A204.1 (cell line): ENCODE results near the gene IGSF21.

ENCODE experiments used
- FAIRE-seq: peaks from 2 replicates; lab custom pipeline; 2012; peaks lifted over from hg19 to GRCh38; lab: Jason Lieb, UNC

The IGSF21 gene

DNA sequence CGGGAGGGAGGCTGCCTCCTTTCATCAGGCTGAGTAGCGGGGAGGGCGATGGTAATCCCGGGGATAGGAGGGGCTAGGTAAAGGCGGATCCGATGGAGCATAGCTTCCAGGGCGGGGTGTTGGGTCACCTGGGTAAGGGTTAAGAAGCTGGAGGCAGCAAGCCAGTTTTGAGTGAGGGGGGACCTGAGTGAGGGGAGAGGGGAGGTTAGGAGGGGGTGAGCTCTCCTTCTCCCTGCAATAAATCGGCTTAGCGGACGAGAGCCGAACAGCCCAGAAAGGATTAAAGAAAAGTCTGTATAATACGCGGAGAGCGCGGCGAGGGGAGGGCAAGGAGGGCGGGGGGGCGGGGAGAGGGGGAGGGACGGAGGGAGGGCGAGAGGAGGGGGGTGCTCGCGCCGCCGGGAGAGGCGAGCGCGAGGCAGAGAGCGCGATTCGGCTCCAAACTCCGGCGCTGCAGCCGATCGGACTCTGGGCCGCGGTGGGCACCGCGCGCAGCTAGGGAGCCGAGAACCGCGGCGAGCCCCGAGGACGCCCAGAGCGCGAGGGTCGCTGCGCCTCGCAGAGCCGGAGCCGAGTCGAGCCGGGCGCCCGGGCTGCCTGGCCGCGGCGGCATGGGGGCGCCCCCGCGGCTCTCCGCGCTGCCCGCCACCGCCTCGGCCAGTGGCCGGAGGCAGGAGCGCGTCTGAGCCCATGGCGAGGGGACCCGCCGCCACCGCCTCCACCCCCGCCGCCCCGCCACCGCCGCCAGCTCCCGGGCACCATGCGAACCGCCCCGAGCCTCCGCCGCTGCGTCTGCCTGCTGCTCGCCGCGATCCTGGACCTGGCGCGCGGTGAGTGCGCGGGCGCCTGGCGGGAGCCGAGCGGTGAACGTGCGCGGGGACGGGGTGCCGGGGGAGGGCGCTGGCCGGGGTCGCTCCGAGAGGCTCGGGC, at the start of gene IGSF21:
TSS of gene IGSF21 (plus strand) at position 430 of the 930 bp plus-strand sequence. CDS start at position 761, 331 bp downstream.
- FAIRE-seq, result no peak

DNA sequence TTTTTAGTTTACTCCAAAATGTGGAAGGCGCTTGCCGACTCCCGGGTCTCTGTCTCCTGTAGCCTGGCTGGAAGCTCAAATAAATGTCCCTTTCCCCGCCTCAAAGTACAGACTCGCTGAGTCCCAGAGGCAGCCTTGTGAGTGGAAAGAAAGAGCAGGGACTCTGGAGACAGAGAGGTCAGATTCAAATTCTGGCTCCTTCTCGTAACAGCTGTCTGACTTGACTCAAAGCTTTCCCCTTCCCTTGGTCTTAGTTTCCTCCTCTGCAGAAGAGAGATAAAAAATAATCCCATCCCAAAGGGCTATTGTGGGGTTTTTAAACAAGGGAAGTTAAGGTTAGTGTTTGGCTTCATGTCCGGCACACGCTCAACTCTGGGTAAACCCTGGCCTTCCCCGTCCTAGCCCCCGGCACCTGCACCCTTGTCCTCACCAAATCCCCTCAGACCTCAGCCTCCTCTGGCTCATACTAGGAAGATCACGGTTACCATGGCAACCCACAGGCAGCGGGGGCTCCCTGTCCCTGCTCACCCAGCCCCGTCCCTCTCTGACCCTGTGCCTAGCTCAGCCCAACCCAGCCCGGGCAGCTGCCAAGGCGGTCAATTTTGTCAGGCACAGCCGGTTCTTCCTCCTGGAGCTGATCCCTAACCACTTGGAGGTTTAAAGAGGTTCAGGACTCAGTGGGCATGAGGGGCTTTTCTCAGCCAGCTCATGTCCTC, 49.2 kb upstream of the IGSF21 start:
- no peak for FAIRE-seq

DNA sequence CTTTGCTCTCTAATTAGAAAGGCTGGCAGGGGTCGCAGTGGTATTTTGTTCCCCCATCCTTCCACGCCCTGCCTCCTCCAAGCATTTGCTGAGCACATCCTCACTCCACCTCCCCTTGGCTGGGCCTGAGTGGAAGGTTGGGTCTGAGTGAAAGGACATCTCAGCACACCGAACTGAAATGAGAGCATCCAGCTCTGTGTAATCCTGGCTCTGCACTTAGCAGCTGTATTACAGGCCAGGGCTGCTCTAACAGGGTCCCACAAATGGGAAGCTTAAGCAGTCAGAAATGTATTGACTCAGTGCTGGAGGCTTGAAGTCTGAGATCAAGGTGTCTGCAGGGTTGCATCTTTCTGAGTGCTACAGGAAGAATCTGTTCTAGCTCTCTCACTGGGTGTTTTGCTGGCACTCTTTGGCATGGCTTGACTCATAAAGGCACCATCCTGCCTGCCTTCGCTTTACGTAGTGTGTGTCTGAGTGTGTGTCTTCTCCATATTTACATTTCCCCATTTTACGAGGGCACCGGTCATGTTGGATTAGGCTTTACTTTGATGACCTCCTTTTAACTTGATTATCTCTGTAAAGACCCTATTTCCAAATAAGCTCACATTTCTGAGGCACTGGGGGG, 48.5 kb upstream of the IGSF21 start:
- FAIRE-seq, result no peak

DNA sequence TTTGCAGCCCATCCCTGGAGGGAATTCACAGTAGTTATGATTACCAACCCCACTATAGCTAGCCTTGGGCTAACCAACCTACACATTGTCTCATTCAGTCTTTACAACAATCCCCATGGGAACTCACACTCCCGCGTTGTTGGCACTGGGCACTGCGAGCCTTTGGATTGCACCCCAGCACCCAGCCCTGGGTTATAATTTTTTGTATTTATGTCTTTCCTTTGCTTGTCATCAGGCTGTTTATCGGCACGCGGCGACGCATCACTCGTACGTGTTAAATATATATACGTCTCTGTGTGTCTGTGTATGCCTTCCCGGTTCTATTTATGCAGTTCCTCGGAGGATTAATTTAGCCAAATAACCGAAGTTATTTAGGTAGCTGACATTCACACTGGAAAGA, 47.2 kb upstream of the IGSF21 start:
- no peak for FAIRE-seq

DNA sequence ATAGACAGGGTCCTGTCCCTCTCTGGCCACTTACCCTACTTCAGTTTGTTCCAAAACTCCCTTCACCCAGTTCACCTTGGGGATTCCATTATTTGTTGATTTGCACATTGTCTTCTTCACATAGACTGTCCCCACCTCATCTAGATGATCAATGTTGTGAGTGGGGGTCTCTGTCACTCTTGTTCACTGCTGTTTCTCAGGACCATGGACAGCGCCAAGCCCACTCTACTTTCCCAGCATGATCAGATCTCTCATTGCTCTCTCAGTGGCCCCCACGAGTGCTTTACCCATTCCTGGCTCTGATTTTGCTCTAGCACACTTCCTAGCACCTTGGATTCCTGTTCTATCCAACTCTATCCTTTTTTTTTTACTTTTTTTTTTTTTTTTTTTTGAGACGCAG, 45.4 kb upstream of the IGSF21 start:
- no peak for FAIRE-seq

DNA sequence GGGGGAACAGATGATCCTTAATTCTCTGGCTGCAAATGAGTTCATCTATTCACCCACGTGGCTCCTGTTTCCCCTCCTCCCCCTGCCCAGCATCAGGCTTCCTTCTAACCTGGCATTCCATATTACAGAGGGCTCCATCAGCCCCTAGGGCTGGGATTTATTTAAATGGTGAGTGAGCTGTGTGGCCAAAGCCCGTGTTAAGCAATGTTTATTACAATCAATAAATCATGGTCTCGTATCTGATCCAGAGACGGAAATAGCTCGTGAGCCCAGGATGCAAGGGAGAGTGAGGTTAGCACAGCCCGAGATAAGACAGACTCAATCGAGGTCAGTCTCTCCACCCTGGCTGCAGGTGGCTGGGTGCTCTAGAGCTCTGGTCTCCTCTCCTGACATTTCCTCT, 43.1 kb upstream of the IGSF21 start:
- FAIRE-seq, result no peak

DNA sequence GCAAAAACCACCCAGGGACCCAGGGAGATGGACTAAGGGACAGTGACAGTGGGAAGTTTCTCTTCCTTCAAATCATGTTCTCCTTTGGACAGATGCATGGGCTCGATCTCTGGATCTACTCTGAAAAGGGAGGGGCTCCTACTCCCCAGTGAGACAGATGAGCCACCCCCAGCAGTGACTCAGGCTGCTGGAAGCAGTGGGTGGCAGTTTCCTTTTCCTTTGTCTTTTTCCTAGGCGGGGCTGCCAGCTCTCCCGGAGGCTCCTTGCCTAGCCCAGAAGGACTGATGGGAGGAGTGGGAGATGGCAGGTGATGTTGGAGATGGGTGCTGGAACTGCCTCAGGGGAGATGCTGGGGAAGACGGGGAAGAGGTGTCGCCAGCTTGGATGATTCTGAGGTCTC, 41.0 kb upstream of the IGSF21 start:
- no peak for FAIRE-seq

DNA sequence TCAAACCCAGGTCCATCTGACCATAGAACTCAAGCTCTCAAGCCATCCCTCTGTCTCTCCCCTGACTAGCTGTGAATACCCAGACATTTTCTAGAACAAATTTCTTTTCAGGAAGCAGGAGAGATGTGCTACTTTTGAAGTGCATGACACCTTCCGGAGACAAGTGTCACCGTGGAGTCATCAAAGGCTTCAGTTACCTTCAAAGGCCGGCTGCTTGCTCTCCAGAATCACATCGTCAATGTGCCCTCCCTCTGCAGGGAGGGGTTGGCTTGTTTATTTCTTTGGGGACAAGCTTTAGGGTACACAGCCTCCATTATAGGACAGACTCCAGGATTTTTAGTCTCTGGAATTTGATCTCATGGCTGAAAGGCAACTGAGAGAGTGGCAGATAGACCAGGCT, 37.7 kb upstream of the IGSF21 start:
- FAIRE-seq, result no peak

DNA sequence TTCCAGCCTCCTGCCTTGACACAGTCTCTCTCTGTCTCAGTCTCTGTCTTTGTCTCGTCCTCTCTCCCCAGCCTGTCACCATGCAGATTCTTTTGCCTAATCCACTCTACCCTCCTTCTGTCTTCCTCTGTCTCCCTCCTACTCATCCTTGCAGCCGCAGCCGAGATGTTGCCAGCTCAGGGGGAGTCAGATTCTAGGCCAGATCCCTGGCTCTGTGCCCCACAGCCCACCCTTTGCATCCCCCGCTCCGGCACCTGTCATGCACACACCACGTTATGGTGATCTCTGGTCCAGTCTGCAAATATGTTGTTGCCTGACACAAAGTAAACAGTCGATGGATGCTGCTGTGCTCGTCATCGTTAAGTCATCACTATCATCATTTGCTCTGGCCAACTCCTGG, 35.5 kb upstream of the IGSF21 start:
- FAIRE-seq, result no peak

DNA sequence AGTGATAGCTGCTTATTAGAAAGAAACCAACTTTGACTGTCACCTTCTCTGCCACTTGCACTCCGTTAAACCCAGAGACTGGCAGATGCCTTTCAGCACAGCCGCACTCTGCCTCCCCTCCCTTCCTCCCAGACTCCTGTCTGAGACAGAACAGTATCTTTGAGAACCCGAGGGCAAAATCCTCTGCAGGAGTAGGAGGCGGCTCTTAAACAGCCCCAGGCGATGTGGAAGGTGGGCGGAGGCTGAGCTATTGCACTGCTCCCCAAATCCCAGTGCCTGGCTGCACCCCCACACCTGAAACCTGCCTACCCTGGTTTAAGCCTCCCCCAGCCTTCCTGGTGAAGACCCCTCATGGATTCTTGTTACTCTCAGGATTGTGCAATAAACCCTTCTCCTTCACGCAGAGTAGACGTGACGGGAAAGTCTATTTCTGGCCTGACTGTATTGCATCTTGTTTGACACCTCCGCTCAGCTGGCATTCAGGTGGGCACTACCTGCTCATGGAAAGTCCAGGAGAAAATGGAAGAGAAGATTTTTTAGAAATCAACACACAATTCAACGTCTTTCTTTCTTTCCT, 34.4 kb upstream of the IGSF21 start:
- no peak for FAIRE-seq

DNA sequence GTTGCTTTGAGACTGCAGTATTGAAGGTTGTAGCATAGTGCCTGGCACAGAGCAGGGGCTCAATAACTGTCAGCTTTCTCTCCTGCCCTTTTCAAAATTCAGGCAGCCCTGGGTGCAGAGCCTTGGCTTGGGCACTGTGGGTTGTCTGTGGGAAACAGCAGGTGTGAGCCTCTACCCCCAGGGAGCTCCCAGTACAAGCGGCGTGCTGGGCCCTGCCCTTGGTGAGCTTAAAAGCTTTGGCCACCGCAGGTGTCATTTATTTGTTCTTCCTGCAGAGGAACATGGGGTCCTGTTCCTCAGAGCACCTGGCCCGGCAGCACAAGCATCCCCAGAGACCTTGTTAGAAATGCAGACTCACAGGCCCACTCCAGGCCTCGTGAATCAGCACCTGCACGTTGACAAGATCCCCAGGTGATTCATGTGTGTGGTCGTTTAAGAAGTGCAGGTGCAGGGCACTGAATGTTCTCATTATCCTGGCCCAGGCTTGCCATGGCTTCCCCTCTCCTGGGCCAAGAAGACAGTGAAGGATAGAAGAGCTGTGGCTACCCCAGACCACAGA, 29.9 kb upstream of the IGSF21 start:
- no peak for FAIRE-seq

DNA sequence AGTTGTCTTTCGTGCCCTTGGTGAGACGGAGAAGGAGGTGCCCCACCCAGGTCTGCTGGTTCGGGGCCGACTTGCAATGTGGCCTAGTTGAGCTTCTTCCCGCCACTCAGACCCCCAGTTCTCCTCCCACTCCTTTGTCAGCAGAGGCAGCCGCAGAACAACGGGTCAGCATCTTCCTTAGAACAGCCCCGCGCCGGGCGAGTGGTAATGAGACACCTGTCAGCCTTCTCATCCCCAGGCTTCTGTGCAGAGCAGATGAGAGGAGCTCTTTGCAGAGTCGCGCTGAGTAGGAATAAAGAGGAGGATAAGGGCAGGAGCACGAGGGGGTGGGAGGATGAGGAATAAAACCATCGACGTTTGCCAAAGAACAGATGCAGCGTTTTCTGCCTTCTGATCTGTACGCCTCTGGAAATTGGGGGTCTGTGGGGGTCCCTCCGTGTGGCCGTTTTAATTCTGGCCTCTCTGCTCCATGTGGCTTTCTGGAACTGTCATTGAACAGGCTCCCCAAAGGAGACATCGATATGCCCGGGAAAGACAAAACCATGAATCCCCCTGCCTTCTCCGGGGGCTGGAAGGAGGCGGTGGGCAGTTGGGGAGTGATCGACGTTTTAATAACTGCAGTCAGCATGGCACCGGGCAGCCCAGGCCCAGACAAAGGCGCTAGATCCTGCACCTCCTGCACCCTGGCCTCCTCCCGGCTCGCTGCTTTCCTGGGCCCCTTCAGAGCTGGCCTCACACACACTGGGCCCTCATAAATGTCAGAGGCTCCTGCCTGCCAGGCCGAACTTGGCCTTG, 27.5 kb upstream of the IGSF21 start:
- FAIRE-seq, result no peak

DNA sequence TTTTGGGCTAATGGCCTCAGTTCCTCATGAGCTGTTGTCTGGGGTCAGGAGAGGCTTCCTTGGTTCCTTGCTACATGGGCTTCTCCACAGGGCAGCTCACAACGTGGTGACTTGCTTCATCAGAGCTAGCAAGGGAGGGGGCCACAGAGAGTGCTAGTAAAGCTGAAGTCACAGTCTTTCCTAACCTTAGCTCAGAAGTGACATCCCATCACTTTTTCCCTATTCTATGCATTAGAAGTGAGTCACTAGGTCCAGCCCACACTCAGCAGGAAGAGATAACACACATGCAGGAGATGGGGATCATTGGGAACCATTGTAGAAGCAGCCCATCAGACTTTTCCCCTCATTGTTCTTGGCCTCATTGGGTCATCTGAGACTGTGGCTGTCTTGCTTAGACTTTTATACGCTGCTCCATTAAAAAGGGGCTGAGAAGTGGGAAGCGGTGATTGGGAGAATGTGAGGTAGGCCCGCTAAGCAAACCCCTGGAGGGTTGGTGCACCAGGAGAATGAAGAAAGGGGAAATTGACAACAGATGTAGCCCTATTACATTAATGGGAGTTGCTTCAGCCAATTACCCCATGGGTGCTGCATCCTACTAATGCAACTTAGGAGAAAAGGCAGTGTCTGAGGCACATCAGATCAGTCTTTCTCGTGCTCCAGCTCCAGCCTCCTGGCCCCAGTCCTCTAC, 22.1 kb upstream of the IGSF21 start:
- no peak for FAIRE-seq

DNA sequence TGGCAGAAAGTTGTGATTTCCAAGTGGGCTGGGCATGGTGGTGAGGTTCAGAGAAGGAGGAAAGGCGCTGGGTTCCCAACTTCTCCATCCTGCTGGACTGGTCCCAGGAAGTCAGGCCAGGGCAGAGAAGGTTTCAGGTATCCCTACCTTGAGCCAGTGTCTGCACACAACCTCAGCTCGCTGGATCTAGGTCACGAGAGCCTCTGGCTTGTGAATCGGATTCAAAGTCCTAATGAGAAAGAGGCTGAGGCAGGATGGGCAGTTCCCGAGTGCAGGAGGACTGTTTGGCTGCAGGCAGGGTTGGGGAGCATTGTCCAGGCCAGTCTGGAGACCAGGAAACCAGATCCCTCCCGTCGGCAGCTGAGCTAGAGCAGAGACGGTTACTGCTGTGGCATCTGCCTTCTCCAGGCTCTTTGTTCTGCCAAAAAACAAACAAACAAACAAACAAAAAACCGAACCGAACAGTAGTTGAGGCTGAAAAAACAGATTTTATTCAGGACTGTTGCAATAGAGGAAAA, 19.5 kb upstream of the IGSF21 start:
- FAIRE-seq, result no peak

DNA sequence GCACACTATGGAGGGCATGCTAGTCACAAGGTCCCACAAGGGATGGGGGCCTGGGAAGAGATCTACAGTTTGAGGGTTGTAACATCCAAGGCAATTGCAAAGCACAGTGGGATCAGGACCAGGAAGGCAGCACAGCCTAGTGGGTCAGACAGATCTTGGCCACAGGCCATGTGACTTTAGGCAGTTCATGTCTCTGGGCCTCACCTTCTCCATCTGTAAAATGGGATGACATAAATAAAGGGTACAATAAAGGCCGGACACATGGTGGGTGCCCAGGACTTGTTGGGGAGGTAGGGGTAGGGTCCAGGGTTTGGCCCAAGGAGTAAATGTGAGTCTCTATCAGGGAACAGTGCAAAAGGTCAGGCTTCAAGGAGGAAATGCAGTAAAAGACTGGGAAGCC, 18.1 kb upstream of the IGSF21 start:
- FAIRE-seq, result no peak

DNA sequence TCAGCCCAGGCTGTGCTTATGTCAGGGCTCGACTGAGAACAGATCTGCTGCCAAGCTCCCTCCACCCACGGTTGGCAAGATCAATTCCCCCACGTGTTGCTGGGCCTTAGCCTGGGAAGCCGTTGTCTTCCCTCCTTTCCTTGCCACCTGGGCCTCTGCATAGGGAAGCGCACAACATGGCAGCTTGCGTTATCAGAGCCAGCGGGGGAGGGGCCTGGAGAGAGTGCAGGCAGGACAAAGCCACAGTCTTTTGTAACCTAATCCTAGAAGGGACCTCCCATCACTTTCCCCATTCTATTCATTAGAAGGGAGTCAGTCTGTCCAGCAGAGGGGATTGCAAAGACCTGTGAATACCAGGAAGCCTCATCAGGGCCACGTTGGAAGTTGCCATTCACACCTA, 17.0 kb upstream of the IGSF21 start:
- FAIRE-seq, result no peak

DNA sequence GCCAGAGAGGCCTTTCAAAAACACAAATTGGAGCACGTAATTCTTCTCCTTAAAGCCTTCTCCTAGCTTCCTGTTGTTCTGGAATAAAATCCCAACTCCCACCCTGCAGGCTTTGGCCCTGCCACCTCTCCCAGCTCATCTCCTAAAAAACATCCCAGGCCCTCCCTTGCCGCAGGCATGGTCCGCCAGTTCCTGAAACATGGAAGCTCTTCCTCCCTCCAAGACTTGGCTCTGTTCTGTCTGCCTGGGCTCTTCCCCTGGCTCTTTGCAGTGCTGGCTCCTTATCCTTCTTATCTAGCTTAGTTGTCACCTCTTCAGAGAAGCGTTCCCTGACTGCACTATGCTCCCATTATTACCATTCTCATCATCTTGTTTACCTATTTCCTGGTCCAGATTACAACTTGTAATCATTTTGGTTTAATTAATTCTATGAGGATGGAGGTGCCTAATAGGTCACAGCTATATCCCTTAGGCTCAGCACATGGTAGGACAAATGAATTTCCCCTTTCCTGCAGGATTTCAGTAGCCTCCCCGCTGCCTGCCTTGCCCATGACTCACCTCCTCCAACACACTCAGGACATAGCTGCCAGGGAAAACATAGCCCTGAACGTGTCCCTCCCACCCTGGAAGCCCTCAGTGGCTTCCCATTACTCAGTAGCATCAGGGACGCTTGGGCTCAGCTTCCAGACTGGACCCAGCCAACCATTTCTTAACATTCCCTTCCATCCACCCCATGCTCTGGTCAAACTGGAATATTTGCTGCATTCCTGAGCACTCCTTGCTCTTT, 15.7 kb upstream of the IGSF21 start:
- no peak for FAIRE-seq

DNA sequence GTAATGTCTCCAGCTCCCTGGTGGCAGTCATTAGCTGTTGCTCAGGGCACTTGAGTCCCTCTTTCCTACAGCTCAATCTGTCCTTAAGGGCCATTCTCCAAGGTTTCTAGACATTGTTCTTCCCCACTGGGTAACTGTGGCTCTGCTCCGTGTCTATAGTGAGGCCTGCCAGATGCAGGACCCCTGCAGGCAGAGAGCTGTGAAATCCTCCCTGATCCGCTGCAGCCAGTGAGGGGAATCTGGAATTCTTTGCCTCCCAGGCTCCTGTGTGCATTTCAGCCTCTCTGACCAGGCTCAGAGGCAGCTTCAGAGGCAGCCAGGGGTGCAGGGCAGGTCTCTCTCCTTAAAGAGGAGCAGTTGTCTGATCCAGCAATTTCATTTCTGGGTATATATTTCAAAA, 14.4 kb upstream of the IGSF21 start:
- no peak for FAIRE-seq

DNA sequence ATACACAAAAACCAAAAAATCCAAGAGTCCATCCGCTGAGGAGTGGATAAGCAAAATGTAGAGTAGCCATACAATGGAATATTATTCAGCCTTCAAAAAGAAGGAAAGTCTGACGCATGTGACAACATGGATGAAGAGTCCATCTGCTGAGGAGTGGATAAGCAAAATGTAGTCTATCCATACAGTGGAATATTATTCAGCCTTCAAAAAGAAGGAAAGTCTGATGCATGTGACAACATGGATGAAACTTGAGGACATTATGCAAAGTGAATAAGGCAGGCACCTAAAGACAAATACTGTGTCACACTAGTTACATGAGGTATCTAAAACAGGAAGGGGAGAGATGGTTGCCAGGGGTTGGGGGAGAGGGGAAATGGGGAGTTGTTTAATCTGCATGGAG, 14.0 kb upstream of the IGSF21 start:
- no peak for FAIRE-seq

DNA sequence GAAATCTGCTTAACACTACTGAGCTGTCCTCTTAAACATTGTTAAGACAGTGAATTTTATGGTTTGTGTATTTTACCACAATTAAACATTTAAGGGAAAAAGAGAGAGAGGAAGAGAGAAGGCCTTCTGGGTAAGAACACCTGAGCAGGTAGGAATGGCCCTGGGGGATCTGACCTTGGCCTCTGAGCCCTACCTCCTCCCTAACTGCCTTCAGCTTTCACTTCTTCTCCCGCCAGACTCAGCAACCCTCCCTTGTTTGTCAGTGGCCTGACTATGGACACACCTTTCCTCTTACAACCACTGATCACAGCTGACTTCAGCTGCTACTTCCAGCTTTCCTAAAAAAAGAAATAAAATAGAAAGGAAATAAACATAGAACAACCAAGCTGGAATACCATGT, 13.5 kb upstream of the IGSF21 start:
- no peak for FAIRE-seq
